ENCODE results near the gene FBXO2. TPM values are rescaled to one million over a fixed set of nuclear protein-coding genes. Genes with fewer than 3 reads are reported as not detected.

FBXO2 gene
- total and polyA plus RNA-seq, 9 of the 15 experiments (the other 6 are each of a cell fraction or from before 2014, with no cell fraction given), result 0.04 to 1.9 (median 0.27) TPM

GRCh38 chr1:11691302-11691914 lies 37.2 kb upstream of the FBXO2 start, which contains the start of gene DRAXIN:
DRAXIN (plus strand) TSS chr1:11691710; CDS start chr1:11706259, 14,549 bp downstream.
- CTCF ChIA-PET (ENCODE audit: low intra/inter-chr PET ratio), result no interaction called here
- no peak within 1 kb of the TSS for H3K4me3 ChIP-seq
- peak within 1 kb of the TSS; percentile 47; the same call in 1 of the 2 replicates for H3K4me2 ChIP-seq (ENCODE audit: insufficient read depth, low read length)
- H3K27me3 ChIP-seq (ENCODE audit: control insufficient read depth in 2 of 2, insufficient read depth in 2 of 2, low read length in 2 of 2), result no peaks in the 10 kb centered on the region
- H3K27ac ChIP-seq (ENCODE audit: extremely low read depth, low read depth, low read length), result peak within 1 kb of the TSS; percentile 54; the same call in 1 of the 3 replicates
- no peak for DNase-seq (ENCODE audit: extremely low read depth in 1 of 4, low spot score in 3 of 4)
- WGBS (ENCODE audit: insufficient coverage, low coverage, missing lambda C conversion rate), result 88% methylated on average over 18 of the region's 78 CpGs
- no peaks in the 10 kb centered on the region for H3K36me3 ChIP-seq (ENCODE audit: control insufficient read depth, insufficient read depth, low read length)
- intact Hi-C loops (cut with micrococcal nuclease) (no loop called here), in situ Hi-C loops (cut with MboI) (no loop called here)
- H3K79me2 ChIP-seq (ENCODE audit: control insufficient read depth, insufficient read depth, low read length), result no peaks in the 10 kb centered on the region
- no peak for ATAC-seq
- H4K20me1 ChIP-seq (replicated peaks; ENCODE audit: control insufficient read depth, insufficient read depth, low read length), result no peaks in the 10 kb centered on the region
- BruUV-seq (replicated peaks), result no TSS peak
- FAIRE-seq, result no peak
- TF ChIP-seq MCM5 (IDR thresholded peaks at IDR 0.05; ENCODE audit: low read depth), result no peak
- TF ChIP-seq HNRNPL (IDR thresholded peaks at IDR 0.05; ENCODE audit: low read depth, low read length), result peak; percentile 51; the same call in 1 of the 2 replicates
- H3K9ac ChIP-seq (ENCODE audit: insufficient read depth in 1 of 2, low read depth in 2 of 2, low read length in 2 of 2), result peak within 1 kb of the TSS in 1 of 2 experiments; percentile 70; a peak in 2 of 4 replicates
- H3K9me1 ChIP-seq (ENCODE audit: control insufficient read depth, insufficient read depth, low read length), result no peaks in the 10 kb centered on the region
- H3K9me3 ChIP-seq (replicated peaks; ENCODE audit: control insufficient read depth, insufficient read depth, low read depth, low read length), result no peaks in the 10 kb centered on the region
- POLR2A ChIA-PET, result no interaction called here
- peak within 1 kb of the TSS; percentile 88 for H2AFZ ChIP-seq (ENCODE audit: low read depth, low read length)
- peaks cover 34 to 40% of the 10 kb centered on the region in 2 experiments for H3K4me1 ChIP-seq (replicated peaks in 1 of 2; ENCODE audit: control insufficient read depth in 2 of 2, insufficient read depth in 2 of 2, low read length in 2 of 2)

- CTCF ChIA-PET (ENCODE audit: low intra/inter-chr PET ratio), result no interaction called here
- peak overlapping the region; percentile 88 for H2AFZ ChIP-seq (ENCODE audit: low read depth, low read length)
- intact Hi-C loops (cut with micrococcal nuclease), result no loop called here
- WGBS (ENCODE audit: insufficient coverage, low coverage, missing lambda C conversion rate), result 51% methylated on average over 50 of the region's 64 CpGs
- no peaks in the 10 kb centered on the region for H3K27me3 ChIP-seq (ENCODE audit: control insufficient read depth in 2 of 2, insufficient read depth in 2 of 2, low read length in 2 of 2)
- POLR2A ChIA-PET, result interaction anchor here (0.6 to 1.5 kb wide), 12 partner anchors 9 to 219 kb away, joined by 3 to 14 read pairs (median 4); partner anchors contain the start of gene FBXO6
- ATAC-seq (peak; percentile 45), DNase-seq (ENCODE audit: extremely low read depth in 1 of 4, low spot score in 3 of 4) (peak in 3 of 4 experiments; percentile 59 to 62 (median 60)), FAIRE-seq (peak; percentile 67)
- H3K4me2 ChIP-seq (ENCODE audit: insufficient read depth, low read length), result peak overlapping the region; percentile 47; the same call in 1 of the 2 replicates
- H3K9me1 ChIP-seq (ENCODE audit: control insufficient read depth, insufficient read depth, low read length), result no peaks in the 10 kb centered on the region
- no peaks in the 10 kb centered on the region for H3K9me3 ChIP-seq (replicated peaks; ENCODE audit: control insufficient read depth, insufficient read depth, low read depth, low read length)
- BruUV-seq (replicated peaks), result no TSS peak
- peaks cover 34 to 36% of the 10 kb centered on the region in 2 experiments for H3K4me1 ChIP-seq (replicated peaks in 1 of 2; ENCODE audit: control insufficient read depth in 2 of 2, insufficient read depth in 2 of 2, low read length in 2 of 2)
- H3K27ac ChIP-seq (ENCODE audit: extremely low read depth, low read depth, low read length), result peak overlapping the region; percentile 54; the same call in 1 of the 3 replicates
- in situ Hi-C loops (cut with MboI), result no loop called here
- H3K79me2 ChIP-seq (ENCODE audit: control insufficient read depth, insufficient read depth, low read length), result no peaks in the 10 kb centered on the region
- no peaks in the 10 kb centered on the region for H3K36me3 ChIP-seq (ENCODE audit: control insufficient read depth, insufficient read depth, low read length)
- no peak overlapping the region for H3K4me3 ChIP-seq
- no peaks in the 10 kb centered on the region for H4K20me1 ChIP-seq (replicated peaks; ENCODE audit: control insufficient read depth, insufficient read depth, low read length)
- H3K9ac ChIP-seq (ENCODE audit: insufficient read depth in 1 of 2, low read depth in 2 of 2, low read length in 2 of 2), result peak overlapping the region; percentile 15 to 70; a peak in 3 of 4 replicates
- TF ChIP-seq ZNF134 (CRISPR knock-in tag; conservative IDR thresholded peaks at IDR 0.05) (no peak), HMGN3 (IDR thresholded peaks at IDR 0.05; ENCODE audit: borderline replicate concordance, extremely low read depth, insufficient read length, low read depth, low read length) (peak; percentile 25), GATAD2A (IDR thresholded peaks at IDR 0.05) (0 out of 2 replicates have a peak, but pooled peaks have one; percentile 33), SOX6 (IDR thresholded peaks at IDR 0.05) (0 out of 2 replicates have a peak, but pooled peaks have one; percentile 21), NFXL1 (CRISPR knock-in tag; IDR thresholded peaks at IDR 0.05) (no peak), ZBTB17 (CRISPR knock-in tag; IDR thresholded peaks at IDR 0.05) (no peak), MEF2D (tag; conservative IDR thresholded peaks at IDR 0.05; ENCODE audit: low read depth) (no peak), MBD1 (CRISPR knock-in tag; IDR thresholded peaks at IDR 0.05) (no peak; the same call in 1 of the 2 replicates), HNRNPK (IDR thresholded peaks at IDR 0.05; ENCODE audit: low read depth, low read length, poor library complexity, severe bottlenecking) (no peak), SMARCB1 (IDR thresholded peaks at IDR 0.05; ENCODE audit: insufficient read length, low read depth) (no peak)
Observed at GRCh38 chr1:11690397-11691301, 36.4 kb upstream of the FBXO2 start.

Measured in K562 (cell line).